A673 (cell line): ENCODE data around the gene ARMH3. TPM values are rescaled to one million over a fixed set of nuclear protein-coding genes. Genes with fewer than 3 reads are reported as not detected.

Experiments used
- BruUV-seq: library from RNA; stranded (reverse); fragments of 400-500 nt; replicated peaks from 2 replicates; lab custom pipeline; 2021; lab: Mats Ljungman, UMichigan
- CTCF ChIA-PET: fragments of 300-600 bp; sonication (Branson Sonifier 250); formaldehyde crosslinking; loops from one replicate; lab custom pipeline; 2022; ENCODE audit warnings: antibody characterized with exemption; lab: Charles Lee
- POLR2A ChIA-PET: fragments of 300-600 bp; sonication (Branson Sonifier 250); formaldehyde crosslinking; loops from one replicate; lab custom pipeline; 2022; ENCODE audit warnings: antibody characterized with exemption; ENCODE audit not compliant: low non-redundant PET; lab: Charles Lee
- DNase-seq: peaks from one replicate; pipeline ENCODE4 v3.0.0-alpha.2; 2015; ENCODE audit warnings: low spot score
- H3K27ac ChIP-seq: fragments of 200-600 bp; sonication (generic); 2 replicates; pipeline ENCODE4 v1.5.1; 2016; ENCODE audit warnings: mixed run types, low read depth, mild to moderate bottlenecking, mixed read lengths, antibody characterized with exemption, low read length; ENCODE audit not compliant: poor library complexity, severe bottlenecking
- H3K27me3 ChIP-seq: fragments of 200-600 bp; sonication (generic); replicated peaks from 2 replicates; pipeline ENCODE4 v1.6.1; 2017; ENCODE audit warnings: mixed run types, low read depth, mild to moderate bottlenecking, mixed read lengths, antibody characterized with exemption, low read length; ENCODE audit not compliant: insufficient read depth, poor library complexity
- H3K36me3 ChIP-seq: fragments of 200-600 bp; sonication (generic); 2 replicates; pipeline ENCODE4 v1.6.1; 2016; ENCODE audit warnings: mixed run types, mild to moderate bottlenecking, mixed read lengths, antibody characterized with exemption, low read length; ENCODE audit not compliant: insufficient read depth, poor library complexity, severe bottlenecking
- H3K4me1 ChIP-seq: fragments of 200-600 bp; sonication (generic); 2 replicates; pipeline ENCODE4 v1.6.1; 2017; ENCODE audit warnings: mixed run types, mild to moderate bottlenecking, mixed read lengths, antibody characterized with exemption, low read length; ENCODE audit not compliant: insufficient read depth, poor library complexity, severe bottlenecking
- H3K4me3 ChIP-seq: fragments of 200-600 bp; sonication (generic); 2 replicates; pipeline ENCODE4 v1.5.1; 2016; ENCODE audit warnings: low read depth, mixed run types, mild to moderate bottlenecking, mixed read lengths, low read length; ENCODE audit not compliant: poor library complexity, severe bottlenecking
- H3K9me3 ChIP-seq: fragments of 200-600 bp; sonication (generic); 2 replicates; pipeline ENCODE4 v1.6.1; 2016; ENCODE audit warnings: mixed run types, low read depth, mild to moderate bottlenecking, mixed read lengths, antibody characterized with exemption, low read length; ENCODE audit not compliant: poor library complexity, severe bottlenecking
- CTCF ChIP-seq: fragments of 300-800, 200-600 bp; sonication (generic); conservative IDR thresholded peaks from 2 replicates; pipeline ENCODE4 v1.5.1; 2017; ENCODE audit warnings: low read depth, mild to moderate bottlenecking, antibody characterized with exemption, low read length, moderate library complexity, mixed read lengths
- EZH2 ChIP-seq: fragments of 200-600 bp; sonication (generic); IDR thresholded peaks from 2 replicates; pipeline ENCODE4 v1.6.1; 2017; ENCODE audit warnings: borderline replicate concordance, low read depth, mild to moderate bottlenecking, mixed read lengths, antibody characterized with exemption, low read length; ENCODE audit not compliant: poor library complexity, severe bottlenecking
- intact Hi-C: fragments of 100-400 bp; cut with micrococcal nuclease; formaldehyde crosslinking; loops from one replicate; pipeline ENCODE4 v1.10.0; 2022; ENCODE audit not compliant: unreplicated experiment
- total RNA-seq: library from RNA; stranded (reverse); gene quantifications from 2 replicates; pipeline ENCODE4 v1.2.3, GENCODE V29; 2021

Gene ARMH3
- total RNA-seq, 1 experiment from 2014 or later = 17.8 TPM

GRCh38 chr10:101902820-101903145, 153.2 kb downstream of the ARMH3 start:
- CTCF ChIA-PET = interaction anchor here (1.1 kb wide), 1 partner anchor 13 kb away, joined by 6 read pairs; no protein-coding TSS in a partner anchor

GRCh38 chr10:101902032-101902819, 153.7 kb downstream of the ARMH3 start:
- POLR2A ChIA-PET = interaction anchor here (0.6 kb wide), 1 partner anchor 46 kb away, joined by 3 read pairs; no protein-coding TSS in a partner anchor
- TF ChIP-seq EZH2 = no peak
- no peak for TF ChIP-seq CTCF

More at GRCh38 chr10:101902820-101903145, 153.2 kb downstream of the ARMH3 start:
- no peak overlapping the region for H3K27ac ChIP-seq
- H3K27me3 ChIP-seq = no peaks in the 10 kb centered on the region
- DNase-seq = peak; percentile 12
- H3K4me1 ChIP-seq = peaks cover 20% of the 10 kb centered on the region
- TF ChIP-seq CTCF (no peak), EZH2 (no peak)
- BruUV-seq = no TSS peak
- H3K36me3 ChIP-seq = no peaks in the 10 kb centered on the region
- POLR2A ChIA-PET = no interaction called here
- no peak overlapping the region for H3K4me3 ChIP-seq
- H3K9me3 ChIP-seq = no peaks in the 10 kb centered on the region
- intact Hi-C loops = no loop called here

GRCh38 chr10:101901340-101901739, 154.6 kb downstream of the ARMH3 start:
- no peaks in the 10 kb centered on the region for H3K36me3 ChIP-seq
- intact Hi-C loops = no loop called here
- no peaks in the 10 kb centered on the region for H3K9me3 ChIP-seq
- BruUV-seq = no TSS peak
- ChIA-PET CTCF (interaction anchor here (1.1 kb wide), 1 partner anchor 11 kb away, joined by 3 read pairs; no protein-coding TSS in a partner anchor), POLR2A (no interaction called here)
- DNase-seq = no peak
- H3K4me1 ChIP-seq = peaks cover 20% of the 10 kb centered on the region
- no peaks in the 10 kb centered on the region for H3K27me3 ChIP-seq
- no peak for TF ChIP-seq EZH2
- no peak for TF ChIP-seq CTCF
- no peak overlapping the region for H3K4me3 ChIP-seq
- no peak overlapping the region for H3K27ac ChIP-seq

More at GRCh38 chr10:101902032-101902819, 153.7 kb downstream of the ARMH3 start:
- peaks cover 20% of the 10 kb centered on the region for H3K4me1 ChIP-seq
- H3K4me3 ChIP-seq = no peak overlapping the region
- no peaks in the 10 kb centered on the region for H3K27me3 ChIP-seq
- H3K36me3 ChIP-seq = no peaks in the 10 kb centered on the region
- no peak for DNase-seq
- no peaks in the 10 kb centered on the region for H3K9me3 ChIP-seq
- no TSS peak for BruUV-seq
- intact Hi-C loops = no loop called here
- CTCF ChIA-PET = interaction anchor here (0.6 to 1.1 kb wide), 2 partner anchors 12 to 27 kb away, joined by 6 read pairs; no protein-coding TSS in a partner anchor
- no peak overlapping the region for H3K27ac ChIP-seq
